HepG2 (cell line): Measurements from ENCODE around the gene GRAMD2A. TPM values are rescaled to one million over a fixed set of nuclear protein-coding genes. Genes with fewer than 3 reads are reported as not detected.
A peak's percentile ranks its signal among the peaks of the same experiment; 100 is the strongest.

Experiments
- AGO1 ChIP-seq: fragments of 200-400 bp; formaldehyde crosslinking; IDR thresholded peaks from 2 replicates; pipeline ENCODE4 v1.6.1; 2017; ENCODE audit warnings: mild to moderate bottlenecking, low read depth, low read length, moderate library complexity; ENCODE audit not compliant: poor library complexity, severe bottlenecking
- AGO2 ChIP-seq: fragments of 200-400 bp; formaldehyde crosslinking; optimal IDR thresholded peaks from 2 replicates; pipeline ENCODE3; 2017; ENCODE audit warnings: mild to moderate bottlenecking, low read depth, low read length, moderate library complexity
- CAMTA2 ChIP-seq: sonication (generic); formaldehyde crosslinking; IDR thresholded peaks from 2 replicates; pipeline ENCODE4 v1.4.0; 2020; ENCODE audit warnings: mild to moderate bottlenecking, missing genetic modification reagents, borderline replicate concordance
- DMAP1 ChIP-seq: IDR thresholded peaks from 2 replicates; pipeline ENCODE4 v1.6.1; 2016
- KLF15 ChIP-seq: sonication (generic); formaldehyde crosslinking; IDR thresholded peaks from 2 replicates; pipeline ENCODE4 v1.8.1; 2023; ENCODE audit warnings: borderline replicate concordance, mild to moderate bottlenecking, inconsistent platforms, missing genetic modification reagents, mixed read lengths
- MTF1 ChIP-seq: sonication (generic); formaldehyde crosslinking; IDR thresholded peaks from 2 replicates; pipeline ENCODE4 v1.5.0; 2020; ENCODE audit warnings: missing genetic modification reagents
- NFIC ChIP-seq: IDR thresholded peaks from 2 replicates; pipeline ENCODE4 v1.6.1; 2012; ENCODE audit warnings: mild to moderate bottlenecking, low read length, inconsistent platforms
- POLR2G ChIP-seq: fragments of 200-400 bp; formaldehyde crosslinking; IDR thresholded peaks from 2 replicates; pipeline ENCODE4 v1.6.1; 2018; ENCODE audit warnings: mild to moderate bottlenecking, low read depth, low read length, moderate library complexity
- RFXAP ChIP-seq: sonication (generic); formaldehyde crosslinking; IDR thresholded peaks from 2 replicates; pipeline ENCODE4 v1.4.0; 2020; ENCODE audit warnings: missing genetic modification reagents, borderline replicate concordance
- RXRB ChIP-seq: IDR thresholded peaks from 2 replicates; pipeline ENCODE4 v1.6.1; 2016; ENCODE audit warnings: borderline replicate concordance, missing genetic modification reagents, missing compliant biosample characterization
- SAP130 ChIP-seq: IDR thresholded peaks from 2 replicates; pipeline ENCODE4 v1.6.1; 2016; ENCODE audit warnings: low read depth
- SNAPC2 ChIP-seq: sonication (generic); formaldehyde crosslinking; IDR thresholded peaks from 2 replicates; pipeline ENCODE4 v1.8.1; 2022; ENCODE audit warnings: mild to moderate bottlenecking, missing genetic modification reagents
- SRSF1 ChIP-seq: fragments of 200-400 bp; formaldehyde crosslinking; optimal IDR thresholded peaks from 2 replicates; pipeline ENCODE3; 2017; ENCODE audit warnings: mild to moderate bottlenecking, low read depth, low read length, moderate library complexity
- SSRP1 ChIP-seq: IDR thresholded peaks from 2 replicates; pipeline ENCODE4 v1.6.1; 2016; ENCODE audit warnings: control low read depth
- TP53 ChIP-seq: sonication (generic); formaldehyde crosslinking; conservative IDR thresholded peaks from 2 replicates; pipeline ENCODE4 v1.4.0; 2020; ENCODE audit warnings: missing genetic modification reagents
- ZC3H13 ChIP-seq: sonication (generic); formaldehyde crosslinking; IDR thresholded peaks from 2 replicates; pipeline ENCODE4 v1.8.1; 2023; ENCODE audit warnings: mild to moderate bottlenecking, missing genetic modification reagents, moderate library complexity
- polyA plus RNA-seq, 8 experiments: library from polyadenylated mRNA; depleted of rRNA in 3 of 8; stranded (reverse) in 7 of 8; unstranded in 1 of 8; fragments of >200 nt; fragmentation: Illumina TruSeq in 4 of 8; extraction: Trizol in 4 of 8; gene quantifications; 2 replicates each; pipeline versions ENCODE4 v1.2.1 to v1.2.3, GENCODE V29; 2011 to 2016; ENCODE audit warnings: low read depth in 4 of 8, missing spikeins in 1 of 8, mixed read lengths in 1 of 8; ENCODE audit not compliant: insufficient read depth in 1 of 8
- total RNA-seq, 5 experiments: library from RNA; depleted of rRNA; stranded (reverse); fragments of >200 nt; fragmentation: Illumina TruSeq; extraction: Trizol; gene quantifications; 2 replicates each; pipeline ENCODE4 v1.2.3, GENCODE V29; 2016; ENCODE audit warnings: low read depth in 1 of 5
- TF ChIP-seq, protein P1 (sequence below), 2 experiments: fragments of 450-650 bp in 1 of 2; sonication (generic) in 1 of 2; formaldehyde crosslinking in 1 of 2; IDR thresholded peaks; 2 replicates each; pipeline versions ENCODE4 v1.6.1 to v1.8.0; 2016 to 2022; ENCODE audit warnings: antibody characterized with exemption in 1 of 2, mild to moderate bottlenecking in 1 of 2, missing genetic modification reagents in 1 of 2
- TF ChIP-seq, protein P2 (sequence below): sonication (generic); formaldehyde crosslinking; IDR thresholded peaks from 2 replicates; pipeline ENCODE4 v1.4.0; 2020; ENCODE audit warnings: low read depth, mild to moderate bottlenecking, missing genetic modification reagents

GRAMD2A gene
- total and polyA plus RNA-seq, 2 of the 13 experiments (the other 11 are each of a cell fraction or from before 2014, with no cell fraction given): 0.04 TPM; not detected in 1

DNA sequence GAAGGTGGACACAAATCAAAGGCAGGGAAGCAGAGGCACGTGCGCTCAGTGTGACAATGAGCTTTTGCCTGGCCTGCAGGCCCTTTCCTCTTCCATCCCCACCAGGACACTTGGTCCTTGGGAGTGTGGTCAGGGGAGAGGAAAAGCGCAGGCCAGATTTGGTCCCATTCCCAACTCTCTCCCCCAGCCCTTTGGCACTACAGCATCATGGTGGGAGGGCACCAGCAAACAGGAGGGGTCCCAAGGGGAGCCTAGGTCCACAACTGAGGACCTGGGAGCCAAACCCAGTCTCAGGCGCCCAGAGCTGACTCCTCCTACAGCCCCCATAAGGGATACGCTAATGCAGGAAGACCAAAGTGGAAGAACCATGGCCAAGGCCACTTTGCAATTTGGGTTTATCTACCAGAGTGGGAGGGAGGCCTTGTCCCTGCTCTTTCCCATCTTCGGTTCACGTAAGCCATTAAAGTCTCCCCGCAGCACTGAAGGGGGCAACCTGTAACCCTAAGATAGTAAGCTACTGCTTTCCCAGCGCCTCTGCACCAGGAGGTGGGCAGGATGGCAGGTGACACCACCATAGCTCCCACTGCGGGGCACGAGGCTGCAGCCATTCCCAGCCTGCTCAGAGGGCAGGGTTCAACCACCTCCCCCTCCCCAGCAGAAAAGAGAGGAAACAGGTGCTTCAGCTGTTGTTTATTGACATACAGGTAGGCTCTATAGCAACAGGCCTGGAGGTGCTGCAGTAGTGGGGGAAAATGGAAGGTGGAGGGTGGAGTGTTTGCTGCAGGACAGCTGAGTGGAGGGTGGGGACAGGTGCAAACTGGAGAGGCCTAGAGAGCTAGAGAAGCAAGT, 993 bp upstream of the GRAMD2A start (continued):
- TF ChIP-seq, protein P1, sequence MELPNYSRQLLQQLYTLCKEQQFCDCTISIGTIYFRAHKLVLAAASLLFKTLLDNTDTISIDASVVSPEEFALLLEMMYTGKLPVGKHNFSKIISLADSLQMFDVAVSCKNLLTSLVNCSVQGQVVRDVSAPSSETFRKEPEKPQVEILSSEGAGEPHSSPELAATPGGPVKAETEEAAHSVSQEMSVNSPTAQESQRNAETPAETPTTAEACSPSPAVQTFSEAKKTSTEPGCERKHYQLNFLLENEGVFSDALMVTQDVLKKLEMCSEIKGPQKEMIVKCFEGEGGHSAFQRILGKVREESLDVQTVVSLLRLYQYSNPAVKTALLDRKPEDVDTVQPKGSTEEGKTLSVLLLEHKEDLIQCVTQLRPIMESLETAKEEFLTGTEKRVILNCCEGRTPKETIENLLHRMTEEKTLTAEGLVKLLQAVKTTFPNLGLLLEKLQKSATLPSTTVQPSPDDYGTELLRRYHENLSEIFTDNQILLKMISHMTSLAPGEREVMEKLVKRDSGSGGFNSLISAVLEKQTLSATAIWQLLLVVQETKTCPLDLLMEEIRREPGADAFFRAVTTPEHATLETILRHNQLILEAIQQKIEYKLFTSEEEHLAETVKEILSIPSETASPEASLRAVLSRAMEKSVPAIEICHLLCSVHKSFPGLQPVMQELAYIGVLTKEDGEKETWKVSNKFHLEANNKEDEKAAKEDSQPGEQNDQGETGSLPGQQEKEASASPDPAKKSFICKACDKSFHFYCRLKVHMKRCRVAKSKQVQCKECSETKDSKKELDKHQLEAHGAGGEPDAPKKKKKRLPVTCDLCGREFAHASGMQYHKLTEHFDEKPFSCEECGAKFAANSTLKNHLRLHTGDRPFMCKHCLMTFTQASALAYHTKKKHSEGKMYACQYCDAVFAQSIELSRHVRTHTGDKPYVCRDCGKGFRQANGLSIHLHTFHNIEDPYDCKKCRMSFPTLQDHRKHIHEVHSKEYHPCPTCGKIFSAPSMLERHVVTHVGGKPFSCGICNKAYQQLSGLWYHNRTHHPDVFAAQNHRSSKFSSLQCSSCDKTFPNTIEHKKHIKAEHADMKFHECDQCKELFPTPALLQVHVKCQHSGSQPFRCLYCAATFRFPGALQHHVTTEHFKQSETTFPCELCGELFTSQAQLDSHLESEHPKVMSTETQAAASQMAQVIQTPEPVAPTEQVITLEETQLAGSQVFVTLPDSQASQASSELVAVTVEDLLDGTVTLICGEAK (IDR thresholded peaks at IDR 0.05): no peak
- TF ChIP-seq, protein P1 (CRISPR knock-in tag; IDR thresholded peaks at IDR 0.05): no peak
- no peak for TF ChIP-seq TP53
- 0 out of 2 replicates have a peak, but pooled peaks have one; percentile 31 for TF ChIP-seq ZC3H13
- TF ChIP-seq, protein P2, sequence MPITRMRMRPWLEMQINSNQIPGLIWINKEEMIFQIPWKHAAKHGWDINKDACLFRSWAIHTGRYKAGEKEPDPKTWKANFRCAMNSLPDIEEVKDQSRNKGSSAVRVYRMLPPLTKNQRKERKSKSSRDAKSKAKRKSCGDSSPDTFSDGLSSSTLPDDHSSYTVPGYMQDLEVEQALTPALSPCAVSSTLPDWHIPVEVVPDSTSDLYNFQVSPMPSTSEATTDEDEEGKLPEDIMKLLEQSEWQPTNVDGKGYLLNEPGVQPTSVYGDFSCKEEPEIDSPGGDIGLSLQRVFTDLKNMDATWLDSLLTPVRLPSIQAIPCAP (CRISPR knock-in tag): no peak
- TF ChIP-seq SAP130 (CRISPR knock-in tag): peak; percentile 25; the same call in 1 of the 2 replicates
- TF ChIP-seq SSRP1 (CRISPR knock-in tag): peak; percentile 46; the same call in 1 of the 2 replicates
- TF ChIP-seq RFXAP (CRISPR knock-in tag): no peak
- peak; percentile 21 for TF ChIP-seq AGO2
- no peak for TF ChIP-seq MTF1 (CRISPR knock-in tag)
- no peak for TF ChIP-seq KLF15 (CRISPR knock-in tag)
- TF ChIP-seq CAMTA2 (CRISPR knock-in tag): no peak
- TF ChIP-seq NFIC: peak; percentile 38; the same call in 1 of the 2 replicates
- no peak for TF ChIP-seq SRSF1
- TF ChIP-seq DMAP1 (CRISPR knock-in tag): no peak
- no peak for TF ChIP-seq AGO1
- no peak for TF ChIP-seq SNAPC2 (CRISPR knock-in tag)
- peak; percentile 78 for TF ChIP-seq POLR2G
- no peak for TF ChIP-seq RXRB (CRISPR knock-in tag)
